GM18951 (cell line): ENCODE measurements around the gene THBS4.

Experiments
- POLR2A ChIP-seq: IDR thresholded peaks from 4 replicates; pipeline ENCODE4 v1.6.1; 2011; ENCODE audit warnings: mild to moderate bottlenecking; ENCODE audit not compliant: insufficient read length, insufficient read depth; ENCODE audit errors: extremely low read depth
- in situ Hi-C: fragments of 300-500 bp; cut with MboI; formaldehyde crosslinking; loops from one replicate; pipeline ENCODE4 v1.12.0; 2022; ENCODE audit warnings: low sequenced_read_pairs, mixed read lengths, inconsistent platforms; ENCODE audit not compliant: unreplicated experiment

THBS4 gene

GRCh38 chr5:80034962-80035821, at the start of gene THBS4:
Gene THBS4 (plus strand): TSS chr5:80035348. CDS start chr5:80035538, 190 bp downstream.
- in situ Hi-C loops = no loop called here
- no peak for TF ChIP-seq POLR2A

DNA sequence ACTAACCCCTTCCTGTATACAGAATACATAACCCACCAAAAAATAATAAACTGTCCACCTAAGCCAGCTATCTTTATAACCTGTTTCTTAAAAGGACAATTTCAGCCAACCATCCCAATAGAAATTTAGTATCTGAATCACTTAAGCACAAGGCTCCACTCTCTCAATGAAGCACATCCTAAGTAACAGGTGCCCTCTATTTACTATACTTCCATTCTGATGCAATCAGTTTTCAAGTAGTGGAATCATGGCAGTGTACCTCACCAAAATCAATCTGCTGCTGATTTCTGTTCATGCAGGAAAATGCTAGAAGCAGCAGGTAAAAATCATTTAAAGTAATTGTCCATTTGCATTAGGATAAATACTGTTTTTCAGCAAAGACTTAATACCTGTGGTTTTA, 48.9 kb upstream of the THBS4 start:
- in situ Hi-C loops = no loop called here

GRCh38 chr5:79990205-79990597, 44.9 kb upstream of the THBS4 start:
- TF ChIP-seq POLR2A = no peak
- in situ Hi-C loops = no loop called here

More for the DNA sequence above, 48.9 kb upstream of the THBS4 start:
- no peak for TF ChIP-seq POLR2A

DNA sequence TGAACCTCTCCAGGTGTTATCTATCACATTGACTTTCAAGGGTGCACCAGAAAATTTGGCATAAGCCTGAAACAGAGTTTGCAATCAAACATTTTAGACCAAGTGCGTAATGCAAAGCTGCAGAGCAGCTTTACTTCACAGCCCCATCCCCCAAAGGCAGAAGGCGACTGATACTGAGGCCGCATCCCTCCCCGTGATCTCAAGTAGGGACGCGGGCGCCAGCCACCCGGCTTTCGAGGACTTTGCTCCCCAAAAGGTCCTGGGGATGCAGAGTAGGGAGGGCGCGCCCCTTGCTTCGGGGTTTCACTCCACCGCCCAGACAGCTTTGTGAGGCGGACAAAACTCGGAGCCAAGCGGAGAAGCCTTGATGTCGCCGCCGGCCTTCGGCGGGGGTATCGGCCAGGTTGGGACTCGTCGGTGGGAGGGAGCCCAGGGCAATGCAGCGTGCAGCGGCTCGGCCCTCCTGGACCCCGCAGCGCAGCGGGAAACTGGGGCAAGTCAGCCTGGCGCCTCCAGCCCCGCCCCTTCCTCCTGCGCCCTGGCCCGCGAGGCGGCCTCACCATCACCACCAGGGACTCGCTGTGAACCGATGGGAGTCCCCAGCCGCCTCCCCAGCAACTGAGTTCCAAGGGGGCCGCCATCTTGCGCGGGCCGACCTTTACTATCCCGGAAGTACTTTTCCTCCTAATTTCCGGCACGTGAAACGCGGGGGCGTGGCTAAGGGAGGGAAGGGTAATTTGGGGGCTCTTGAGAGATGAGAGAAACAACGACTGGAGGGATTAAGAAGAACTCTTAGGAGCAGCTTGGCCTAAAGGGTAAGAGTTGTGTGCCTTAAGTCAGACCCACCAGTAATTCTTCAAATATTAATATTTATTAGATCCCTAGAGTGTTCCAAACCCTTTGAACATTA, 44.3 kb upstream of the THBS4 start, which contains the start of gene MTX3:
TSS of gene MTX3 (minus strand) at position 665 of the 910 bp plus-strand sequence. CDS start at position 641, 24 bp downstream.
- in situ Hi-C loops = no loop called here
- peak; percentile 65 for TF ChIP-seq POLR2A

DNA sequence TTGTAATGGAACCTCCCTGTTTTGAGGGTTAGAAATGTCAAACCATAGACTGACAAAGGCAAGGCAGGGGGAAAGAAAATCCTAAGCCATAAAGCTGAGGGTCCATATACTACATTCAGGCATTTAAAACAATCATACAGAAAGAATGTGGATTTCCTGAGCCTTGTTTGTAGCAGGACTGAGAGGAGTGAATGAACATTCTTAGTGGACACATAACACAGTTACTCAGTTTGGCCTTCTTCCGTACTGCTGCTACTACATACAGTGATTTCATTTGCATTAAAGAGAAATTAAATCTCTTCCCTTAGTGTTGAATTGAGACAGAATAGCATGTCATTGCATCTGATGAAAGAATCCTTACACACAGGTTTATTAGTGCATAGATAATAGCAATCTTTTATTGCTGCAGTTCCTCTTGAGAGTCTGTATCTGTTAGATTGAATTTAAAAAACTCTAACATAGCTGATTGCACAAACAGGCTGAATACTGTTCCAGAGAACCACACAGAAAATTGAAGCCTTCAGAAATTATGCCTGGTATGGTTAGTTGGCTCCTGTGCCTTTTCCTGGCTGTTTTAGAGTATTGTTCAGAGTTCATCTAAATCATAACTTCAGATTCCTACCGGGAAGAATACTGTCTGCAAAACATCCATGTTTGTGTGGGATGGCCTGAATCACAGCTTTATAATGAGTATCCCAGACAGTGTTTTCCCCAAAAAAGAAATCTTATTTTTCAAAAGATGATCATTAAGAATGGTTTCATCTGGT, 42.1 kb upstream of the THBS4 start:
- in situ Hi-C loops = no loop called here
- TF ChIP-seq POLR2A = no peak

DNA sequence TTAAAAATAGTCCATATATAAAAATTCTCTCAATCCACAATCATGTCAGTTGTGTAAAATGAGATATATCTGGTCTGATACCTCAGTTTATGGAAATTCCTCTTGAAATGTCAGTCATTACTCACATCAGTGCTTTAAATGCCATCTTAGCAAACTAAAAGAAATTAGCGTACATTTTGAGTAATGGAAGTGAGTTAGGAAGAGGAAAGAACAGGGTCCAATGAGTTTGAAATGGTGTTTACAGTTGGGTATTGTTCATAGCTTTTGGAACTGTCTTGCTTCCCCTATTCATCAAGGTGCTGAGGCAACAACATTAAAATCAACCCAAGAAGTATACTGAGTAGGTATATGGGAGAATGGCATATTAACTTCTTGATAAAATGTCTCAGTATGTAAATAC, 35.4 kb upstream of the THBS4 start:
- TF ChIP-seq POLR2A = no peak
- in situ Hi-C loops = no loop called here

DNA sequence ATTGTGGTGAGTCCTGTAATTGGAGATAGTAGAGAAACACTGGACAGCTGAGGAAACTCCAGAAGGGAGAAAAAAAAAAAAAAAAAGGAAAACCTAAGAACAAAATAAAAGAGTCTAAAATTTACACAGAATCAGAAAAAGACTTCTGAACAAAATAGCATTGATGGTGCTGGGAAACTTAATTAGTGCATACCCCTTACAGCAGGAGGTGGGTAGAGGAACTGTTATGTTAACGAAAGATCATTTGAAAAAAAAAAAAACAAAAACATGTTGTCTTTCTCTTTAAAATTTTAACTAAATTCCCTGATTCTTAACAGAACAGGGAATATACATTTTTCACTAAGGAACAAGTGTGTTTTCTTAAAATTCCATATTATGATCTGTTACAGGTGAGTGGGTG, 32.5 kb upstream of the THBS4 start:
- TF ChIP-seq POLR2A = no peak
- in situ Hi-C loops = no loop called here

GRCh38 chr5:80008995-80009765, 26.0 kb upstream of the THBS4 start:
- in situ Hi-C loops = no loop called here

DNA sequence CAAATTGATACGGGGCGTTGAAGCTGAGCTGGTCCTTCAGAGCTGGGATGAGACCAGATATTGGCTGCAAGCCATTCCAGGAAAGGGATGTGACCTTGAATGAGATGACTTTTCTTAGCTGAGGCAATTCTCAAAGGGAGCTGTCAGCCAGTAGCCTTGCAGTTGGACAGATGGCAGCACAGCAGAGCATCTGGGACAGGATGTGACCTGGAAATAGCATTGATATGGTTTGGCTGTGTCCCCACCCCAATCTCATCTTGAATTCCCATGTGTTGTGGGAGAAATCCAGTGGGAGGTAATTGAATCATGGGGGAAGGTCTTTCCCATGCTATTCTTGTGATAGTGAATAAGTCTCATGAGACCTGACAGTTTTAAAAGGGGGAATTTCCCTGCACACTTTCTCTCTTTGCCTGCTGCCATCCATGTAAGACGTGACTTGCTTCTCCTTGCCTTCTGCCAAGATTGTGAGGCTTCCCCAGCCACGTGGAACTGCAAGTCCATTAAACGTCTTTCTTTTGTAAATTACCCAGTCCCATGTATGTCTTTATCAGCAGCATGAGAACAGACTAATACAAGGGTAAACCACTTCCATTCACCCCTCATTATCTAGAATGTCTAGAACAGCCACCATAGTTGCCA, 24.3 kb upstream of the THBS4 start:
- TF ChIP-seq POLR2A = no peak
- in situ Hi-C loops = no loop called here

More at GRCh38 chr5:80008995-80009765, 26.0 kb upstream of the THBS4 start:
- no peak for TF ChIP-seq POLR2A

- in situ Hi-C loops = no loop called here
- TF ChIP-seq POLR2A = no peak
Measured at GRCh38 chr5:80025069-80025468, 10.1 kb upstream of the THBS4 start.

DNA sequence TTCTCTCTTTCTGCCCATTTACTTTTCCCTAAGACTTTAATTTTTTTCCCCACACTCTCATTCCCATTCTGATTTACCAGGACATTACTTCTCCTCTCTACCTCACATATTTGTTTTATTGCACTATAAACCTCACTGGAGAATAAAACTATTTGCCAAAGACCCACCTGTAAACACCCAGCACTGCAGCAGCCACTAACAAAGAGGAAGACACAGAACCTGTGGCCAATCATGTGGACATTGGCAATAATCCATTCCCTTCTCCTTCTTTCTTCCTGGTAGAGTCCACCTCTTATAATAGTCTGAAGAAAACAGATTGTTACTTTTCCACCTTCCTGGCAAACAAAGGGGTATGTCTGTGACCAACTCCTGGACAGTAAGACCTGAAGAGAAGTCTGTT, 8.3 kb upstream of the THBS4 start:
- in situ Hi-C loops = no loop called here
- TF ChIP-seq POLR2A = no peak

- in situ Hi-C loops = no loop called here
- TF ChIP-seq POLR2A = no peak
Measured at GRCh38 chr5:80031109-80031508, 4.0 kb upstream of the THBS4 start.
